ENCODE measurements around the gene PTGS1.
"Not testable (repeated sequence)": the region's sequence is repeated elsewhere in the genome, so short reads cannot be mapped to it uniquely, and the experiment has no call there.

Gene PTGS1

GRCh38 chr9:122355336-122355875 is 15.4 kb upstream of the PTGS1 start:
- DNase-seq (ENCODE audit: low read depth): no peak
- H3K4me3 ChIP-seq (ENCODE audit: low read depth, low read length): no peak overlapping the region
- TF ChIP-seq CTCF (IDR thresholded peaks at IDR 0.05; ENCODE audit: insufficient read depth, low read depth, low read length, missing control alignments): no peak

DNA sequence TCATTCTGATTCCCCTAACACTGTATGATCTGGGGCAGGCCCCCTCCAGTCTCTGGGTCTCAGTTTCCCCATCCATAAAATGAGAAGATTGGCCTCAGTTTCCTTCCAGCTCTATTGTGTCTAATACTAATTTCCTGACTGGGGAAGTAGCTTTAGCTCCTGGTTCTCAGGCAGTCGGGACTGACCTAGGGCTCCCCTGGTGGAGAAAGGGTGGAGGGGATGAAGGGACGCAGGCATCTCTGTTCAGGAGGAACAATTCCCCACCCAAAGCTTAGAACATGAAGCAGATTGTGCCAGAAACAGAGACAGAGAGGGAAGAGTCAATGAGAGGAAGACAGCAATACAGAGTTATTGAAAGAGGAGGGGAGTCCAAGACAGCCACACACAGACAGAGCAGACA is 14.2 kb upstream of the PTGS1 start:
- DNase-seq (ENCODE audit: low read depth): no peak
- H3K4me3 ChIP-seq (ENCODE audit: low read depth, low read length): no peak overlapping the region
- TF ChIP-seq CTCF (IDR thresholded peaks at IDR 0.05; ENCODE audit: insufficient read depth, low read depth, low read length, missing control alignments): peak; percentile 23

DNA sequence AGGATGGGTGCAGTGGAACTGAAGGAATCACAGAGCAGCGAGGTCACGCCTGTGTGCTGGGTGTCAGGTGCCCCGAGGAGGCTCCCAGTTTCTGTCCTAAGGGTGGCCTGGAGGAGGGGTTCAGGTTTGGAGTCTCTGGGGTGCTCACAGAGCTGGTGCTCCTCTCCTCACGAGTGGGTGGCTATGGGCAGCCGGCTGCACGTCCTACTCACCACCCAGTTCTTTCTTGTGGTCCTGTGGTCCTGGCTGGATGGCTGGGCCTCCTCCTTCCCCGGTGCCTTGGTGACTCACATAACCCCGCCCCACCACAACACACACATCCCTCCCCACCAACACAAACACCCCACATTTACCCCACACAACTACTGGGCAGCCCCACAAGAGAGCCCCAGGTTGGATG is 9.9 kb upstream of the PTGS1 start:
- H3K4me3 ChIP-seq (ENCODE audit: low read depth, low read length): no peak overlapping the region
- TF ChIP-seq CTCF (IDR thresholded peaks at IDR 0.05; ENCODE audit: insufficient read depth, low read depth, low read length, missing control alignments): no peak

GRCh38 chr9:122363131-122363530 is 7.7 kb upstream of the PTGS1 start:
- not testable (repeated sequence) for H3K4me3 ChIP-seq (ENCODE audit: low read depth, low read length); DNase-seq (ENCODE audit: low read depth)

More for the DNA sequence above, 9.9 kb upstream of the PTGS1 start:
- no peak for DNase-seq (ENCODE audit: low read depth)

- no peak for DNase-seq (ENCODE audit: low read depth)
- TF ChIP-seq CTCF (IDR thresholded peaks at IDR 0.05; ENCODE audit: insufficient read depth, low read depth, low read length, missing control alignments): no peak
- H3K4me3 ChIP-seq (ENCODE audit: low read depth, low read length): no peak overlapping the region
Observed at GRCh38 chr9:122364117-122364782, 6.6 kb upstream of the PTGS1 start.

GRCh38 chr9:122364783-122365150 is 6.1 kb upstream of the PTGS1 start:
- TF ChIP-seq CTCF (IDR thresholded peaks at IDR 0.05; ENCODE audit: insufficient read depth, low read depth, low read length, missing control alignments): no peak
- DNase-seq (ENCODE audit: low read depth): no peak
- no peak overlapping the region for H3K4me3 ChIP-seq (ENCODE audit: low read depth, low read length)

DNA sequence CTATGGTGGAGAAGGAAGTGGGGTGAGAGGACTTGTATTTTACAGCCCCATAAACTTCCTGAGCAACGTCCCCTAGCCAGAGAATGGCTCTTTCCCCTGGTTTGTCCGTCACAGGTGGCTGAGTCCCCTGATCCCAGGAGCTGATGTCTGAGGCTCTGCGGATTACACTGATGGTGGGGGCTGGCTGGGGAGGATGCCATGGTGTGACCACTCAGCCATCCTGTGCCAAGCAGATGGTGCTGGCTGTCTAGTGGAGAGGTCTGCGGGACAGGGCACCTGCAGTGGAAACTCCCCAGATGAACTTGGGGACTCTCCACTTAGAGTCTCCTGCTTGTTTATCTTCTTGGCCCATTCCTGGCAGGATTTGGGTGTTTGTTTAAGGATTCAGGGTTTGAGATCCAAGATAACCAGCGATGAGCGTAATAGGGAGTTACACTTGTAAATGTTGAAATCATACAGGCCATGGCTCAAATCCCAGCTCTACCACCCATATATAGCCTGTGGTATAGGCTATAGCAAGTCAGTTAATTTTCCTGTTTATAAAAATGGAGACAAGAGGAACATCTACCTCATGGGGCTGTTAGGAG is 4.7 kb upstream of the PTGS1 start:
- TF ChIP-seq CTCF (IDR thresholded peaks at IDR 0.05; ENCODE audit: insufficient read depth, low read depth, low read length, missing control alignments): no peak
- H3K4me3 ChIP-seq (ENCODE audit: low read depth, low read length): no peak overlapping the region
- DNase-seq (ENCODE audit: low read depth): no peak
